WTC11 (cell line): ENCODE data around the gene ANTXR2.

Source experiments
- CREB1 ChIP-seq: sonication (generic); formaldehyde crosslinking; IDR thresholded peaks from 2 replicates; pipeline ENCODE4 v1.8.0; 2023; ENCODE audit warnings: mild to moderate bottlenecking, missing genetic modification reagents
- TEAD4 ChIP-seq: sonication (generic); formaldehyde crosslinking; IDR thresholded peaks from 2 replicates; pipeline ENCODE4 v1.8.0; 2022; ENCODE audit warnings: mild to moderate bottlenecking, missing genetic modification reagents
- TF ChIP-seq, protein P1 (sequence below): fragments of 200-600 bp; IDR thresholded peaks from 2 replicates; pipeline ENCODE4 v1.8.0; 2022; ENCODE audit warnings: antibody characterized with exemption
- TF ChIP-seq, protein P2 (sequence below): sonication (generic); formaldehyde crosslinking; conservative IDR thresholded peaks from 2 replicates; pipeline ENCODE4 v1.8.1; 2023; ENCODE audit warnings: mild to moderate bottlenecking, low read depth, missing genetic modification reagents, moderate library complexity

- TF ChIP-seq, protein P1, sequence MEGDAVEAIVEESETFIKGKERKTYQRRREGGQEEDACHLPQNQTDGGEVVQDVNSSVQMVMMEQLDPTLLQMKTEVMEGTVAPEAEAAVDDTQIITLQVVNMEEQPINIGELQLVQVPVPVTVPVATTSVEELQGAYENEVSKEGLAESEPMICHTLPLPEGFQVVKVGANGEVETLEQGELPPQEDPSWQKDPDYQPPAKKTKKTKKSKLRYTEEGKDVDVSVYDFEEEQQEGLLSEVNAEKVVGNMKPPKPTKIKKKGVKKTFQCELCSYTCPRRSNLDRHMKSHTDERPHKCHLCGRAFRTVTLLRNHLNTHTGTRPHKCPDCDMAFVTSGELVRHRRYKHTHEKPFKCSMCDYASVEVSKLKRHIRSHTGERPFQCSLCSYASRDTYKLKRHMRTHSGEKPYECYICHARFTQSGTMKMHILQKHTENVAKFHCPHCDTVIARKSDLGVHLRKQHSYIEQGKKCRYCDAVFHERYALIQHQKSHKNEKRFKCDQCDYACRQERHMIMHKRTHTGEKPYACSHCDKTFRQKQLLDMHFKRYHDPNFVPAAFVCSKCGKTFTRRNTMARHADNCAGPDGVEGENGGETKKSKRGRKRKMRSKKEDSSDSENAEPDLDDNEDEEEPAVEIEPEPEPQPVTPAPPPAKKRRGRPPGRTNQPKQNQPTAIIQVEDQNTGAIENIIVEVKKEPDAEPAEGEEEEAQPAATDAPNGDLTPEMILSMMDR = no peak
- TF ChIP-seq, protein P2, sequence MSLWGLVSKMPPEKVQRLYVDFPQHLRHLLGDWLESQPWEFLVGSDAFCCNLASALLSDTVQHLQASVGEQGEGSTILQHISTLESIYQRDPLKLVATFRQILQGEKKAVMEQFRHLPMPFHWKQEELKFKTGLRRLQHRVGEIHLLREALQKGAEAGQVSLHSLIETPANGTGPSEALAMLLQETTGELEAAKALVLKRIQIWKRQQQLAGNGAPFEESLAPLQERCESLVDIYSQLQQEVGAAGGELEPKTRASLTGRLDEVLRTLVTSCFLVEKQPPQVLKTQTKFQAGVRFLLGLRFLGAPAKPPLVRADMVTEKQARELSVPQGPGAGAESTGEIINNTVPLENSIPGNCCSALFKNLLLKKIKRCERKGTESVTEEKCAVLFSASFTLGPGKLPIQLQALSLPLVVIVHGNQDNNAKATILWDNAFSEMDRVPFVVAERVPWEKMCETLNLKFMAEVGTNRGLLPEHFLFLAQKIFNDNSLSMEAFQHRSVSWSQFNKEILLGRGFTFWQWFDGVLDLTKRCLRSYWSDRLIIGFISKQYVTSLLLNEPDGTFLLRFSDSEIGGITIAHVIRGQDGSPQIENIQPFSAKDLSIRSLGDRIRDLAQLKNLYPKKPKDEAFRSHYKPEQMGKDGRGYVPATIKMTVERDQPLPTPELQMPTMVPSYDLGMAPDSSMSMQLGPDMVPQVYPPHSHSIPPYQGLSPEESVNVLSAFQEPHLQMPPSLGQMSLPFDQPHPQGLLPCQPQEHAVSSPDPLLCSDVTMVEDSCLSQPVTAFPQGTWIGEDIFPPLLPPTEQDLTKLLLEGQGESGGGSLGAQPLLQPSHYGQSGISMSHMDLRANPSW (CRISPR knock-in tag) = no peak
- TF ChIP-seq CREB1 = no peak
- no peak for TF ChIP-seq TEAD4 (CRISPR knock-in tag)
Measured at GRCh38 chr4:79872738-79873137, 200.3 kb downstream of the ANTXR2 start.
